ENCODE measurements around the gene GCAT. TPM values are rescaled to one million over a fixed set of nuclear protein-coding genes. Genes with fewer than 3 reads are reported as not detected.

GCAT gene
- total and polyA plus RNA-seq, 9 donors, result 2.3 to 17.7 (median 9.9) TPM

- H3K4me3 ChIP-seq, result no peak overlapping the region
These were observed 42.2 kb upstream of the GCAT start for GRCh38 chr22:37765498-37765897.

GRCh38 chr22:37765953-37766576, 41.7 kb upstream of the GCAT start:
- intact Hi-C loops (cut with DNase I), result no loop called here
- Histone ChIP-seq H3K27ac (no peak overlapping the region), H3K4me3 (no peak overlapping the region), H3K36me3 (no peaks in the 10 kb centered on the region), H3K27me3 (no peaks in the 10 kb centered on the region), H3K4me1 (ENCODE audit: insufficient read depth) (no peaks in the 10 kb centered on the region), H3K9me3 (no peaks in the 10 kb centered on the region)
- TF ChIP-seq EP300 (IDR thresholded peaks at IDR 0.05) (no peak), POLR2A (IDR thresholded peaks at IDR 0.05) (no peak), CTCF (IDR thresholded peaks at IDR 0.05) (no peak)
- DNase-seq, result no peak
- 84 to 87% (median 85%) methylated on average over 8 of the region's 8 CpGs for WGBS, 3 donors

More at GRCh38 chr22:37765498-37765897, 42.2 kb upstream of the GCAT start:
- no peaks in the 10 kb centered on the region for H3K27me3 ChIP-seq
- H3K27ac ChIP-seq, result no peak overlapping the region
- intact Hi-C loops (cut with DNase I), result no loop called here
- no peaks in the 10 kb centered on the region for H3K36me3 ChIP-seq
- TF ChIP-seq EP300 (IDR thresholded peaks at IDR 0.05) (no peak), POLR2A (IDR thresholded peaks at IDR 0.05) (no peak), CTCF (IDR thresholded peaks at IDR 0.05) (no peak)
- DNase-seq, result no peak
- no peaks in the 10 kb centered on the region for H3K4me1 ChIP-seq (ENCODE audit: insufficient read depth)
- WGBS, 3 donors, result 86 to 90% (median 90%) methylated on average over 13 of the region's 13 CpGs
- no peaks in the 10 kb centered on the region for H3K9me3 ChIP-seq

- H3K27me3 ChIP-seq, result no peaks in the 10 kb centered on the region
- no peaks in the 10 kb centered on the region for H3K4me1 ChIP-seq (ENCODE audit: insufficient read depth)
- no peak overlapping the region for H3K4me3 ChIP-seq
- DNase-seq, result no peak
- no peaks in the 10 kb centered on the region for H3K9me3 ChIP-seq
- no peak overlapping the region for H3K27ac ChIP-seq
- no peak for TF ChIP-seq CTCF (IDR thresholded peaks at IDR 0.05)
- no peak for TF ChIP-seq POLR2A (IDR thresholded peaks at IDR 0.05)
- TF ChIP-seq EP300 (IDR thresholded peaks at IDR 0.05), result no peak
- WGBS, 3 donors, result 92 to 98% (median 93%) methylated on average over 3 of the region's 3 CpGs
- H3K36me3 ChIP-seq, result no peaks in the 10 kb centered on the region
- intact Hi-C loops (cut with DNase I), result no loop called here
These were observed 39.5 kb upstream of the GCAT start for GRCh38 chr22:37768273-37768672.

GRCh38 chr22:37769056-37769455, 38.7 kb upstream of the GCAT start:
- no peaks in the 10 kb centered on the region for H3K4me1 ChIP-seq (ENCODE audit: insufficient read depth)
- DNase-seq, result no peak
- 93 to 94% (median 93%) methylated on average over 24 of the region's 24 CpGs for WGBS, 3 donors
- no peak for TF ChIP-seq CTCF (IDR thresholded peaks at IDR 0.05)
- no peak for TF ChIP-seq EP300 (IDR thresholded peaks at IDR 0.05)
- TF ChIP-seq POLR2A (IDR thresholded peaks at IDR 0.05), result no peak
- H3K27ac ChIP-seq, result no peak overlapping the region
- H3K9me3 ChIP-seq, result no peaks in the 10 kb centered on the region
- no peaks in the 10 kb centered on the region for H3K36me3 ChIP-seq
- intact Hi-C loops (cut with DNase I), result no loop called here
- no peaks in the 10 kb centered on the region for H3K27me3 ChIP-seq
- no peak overlapping the region for H3K4me3 ChIP-seq

Measured in ovary (tissue), 9 donors.